Measurements from ENCODE around the gene VENTX.
"Not testable (repeated sequence)": the region's sequence is repeated elsewhere in the genome, so short reads cannot be mapped to it uniquely, and the experiment has no call there.

- TF ChIP-seq, protein P1, sequence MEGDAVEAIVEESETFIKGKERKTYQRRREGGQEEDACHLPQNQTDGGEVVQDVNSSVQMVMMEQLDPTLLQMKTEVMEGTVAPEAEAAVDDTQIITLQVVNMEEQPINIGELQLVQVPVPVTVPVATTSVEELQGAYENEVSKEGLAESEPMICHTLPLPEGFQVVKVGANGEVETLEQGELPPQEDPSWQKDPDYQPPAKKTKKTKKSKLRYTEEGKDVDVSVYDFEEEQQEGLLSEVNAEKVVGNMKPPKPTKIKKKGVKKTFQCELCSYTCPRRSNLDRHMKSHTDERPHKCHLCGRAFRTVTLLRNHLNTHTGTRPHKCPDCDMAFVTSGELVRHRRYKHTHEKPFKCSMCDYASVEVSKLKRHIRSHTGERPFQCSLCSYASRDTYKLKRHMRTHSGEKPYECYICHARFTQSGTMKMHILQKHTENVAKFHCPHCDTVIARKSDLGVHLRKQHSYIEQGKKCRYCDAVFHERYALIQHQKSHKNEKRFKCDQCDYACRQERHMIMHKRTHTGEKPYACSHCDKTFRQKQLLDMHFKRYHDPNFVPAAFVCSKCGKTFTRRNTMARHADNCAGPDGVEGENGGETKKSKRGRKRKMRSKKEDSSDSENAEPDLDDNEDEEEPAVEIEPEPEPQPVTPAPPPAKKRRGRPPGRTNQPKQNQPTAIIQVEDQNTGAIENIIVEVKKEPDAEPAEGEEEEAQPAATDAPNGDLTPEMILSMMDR (IDR thresholded peaks at IDR 0.05 in 4 of 5, conservative IDR thresholded peaks at IDR 0.05 in 1 of 5), result not testable (repeated sequence)
- not testable (repeated sequence) for TF ChIP-seq POLR2A (IDR thresholded peaks at IDR 0.05)
These were observed 15.9 kb upstream of the VENTX start for GRCh38 chr10:133221756-133222155.

Data from gastrocnemius medialis (tissue), 4 donors.